Neural cell (in vitro differentiated cells): ENCODE data around the gene MEA1. TPM values are rescaled to one million over a fixed set of nuclear protein-coding genes. Genes with fewer than 3 reads are reported as not detected.

Source experiments
- H2AFZ ChIP-seq: fragments of 200-600, 300-800 bp; sonication (generic), shearing (Covaris generic); 2 replicates; pipeline ENCODE4 v1.6.0; 2014; ENCODE audit warnings: low read depth, mild to moderate bottlenecking, antibody characterized with exemption, low read length, moderate library complexity
- H3F3A ChIP-seq: fragments of 200-600 bp; shearing (Covaris generic); 2 replicates; pipeline ENCODE4 v1.6.1; 2016; ENCODE audit warnings: mild to moderate bottlenecking, moderate library complexity, mixed read lengths, antibody characterized with exemption, low read length; ENCODE audit not compliant: insufficient read depth, poor library complexity, severe bottlenecking
- H3K27ac ChIP-seq: fragments of 200-600, 300-800 bp; sonication (generic), shearing (Covaris generic); 2 replicates; pipeline ENCODE4 v1.5.1; 2014; ENCODE audit warnings: mild to moderate bottlenecking, low read length, moderate library complexity
- H3K27me3 ChIP-seq: fragments of 300-800, 200-600 bp; sonication (generic), shearing (Covaris generic); 2 replicates; pipeline ENCODE4 v1.6.0; 2014; ENCODE audit warnings: mild to moderate bottlenecking, low read depth, low read length, moderate library complexity; ENCODE audit not compliant: insufficient read depth
- H3K36me3 ChIP-seq: fragments of 300-800, 200-600 bp; sonication (generic), shearing (Covaris generic); 2 replicates; pipeline ENCODE4 v1.5.1; 2014; ENCODE audit warnings: mild to moderate bottlenecking, antibody characterized with exemption, low read length, moderate library complexity; ENCODE audit not compliant: insufficient read depth
- H3K4me2 ChIP-seq: fragments of 300-800, 200-600 bp; sonication (generic), shearing (Covaris generic); 2 replicates; pipeline ENCODE4 v1.6.0; 2014; ENCODE audit warnings: mild to moderate bottlenecking, low read length
- H3K4me3 ChIP-seq: fragments of 300-800, 200-600 bp; sonication (generic), shearing (Covaris generic); 2 replicates; pipeline ENCODE4 v1.5.1; 2014; ENCODE audit warnings: mild to moderate bottlenecking, low read length, moderate library complexity
- H3K79me2 ChIP-seq: fragments of 200-600 bp; shearing (Covaris generic); replicated peaks from 2 replicates; pipeline ENCODE4 v1.6.0; 2014; ENCODE audit warnings: mild to moderate bottlenecking, low read length, moderate library complexity; ENCODE audit not compliant: insufficient read depth
- H3K9ac ChIP-seq: fragments of 300-800, 200-600 bp; sonication (generic), shearing (Covaris generic); 2 replicates; pipeline ENCODE4 v1.6.1; 2016; ENCODE audit warnings: mild to moderate bottlenecking, low read length, mixed read lengths
- H3K9me2 ChIP-seq: fragments of 200-600 bp; shearing (Covaris generic); 2 replicates; pipeline ENCODE4 v1.6.1; 2016; ENCODE audit warnings: mild to moderate bottlenecking, low read length, mixed read lengths; ENCODE audit not compliant: insufficient read depth
- H3K9me3 ChIP-seq: fragments of 200-600, 300-800 bp; sonication (generic), shearing (Covaris generic); 2 replicates; pipeline ENCODE4 v1.6.1; 2016; ENCODE audit warnings: mild to moderate bottlenecking, mixed run types, low read length, moderate library complexity, mixed read lengths
- H4K20me1 ChIP-seq: fragments of 200-600 bp; shearing (Covaris generic); 2 replicates; pipeline ENCODE4 v1.6.1; 2016; ENCODE audit warnings: mild to moderate bottlenecking, mixed run types; ENCODE audit not compliant: insufficient read depth
- CTCF ChIP-seq: fragments of 450-650 bp; IDR thresholded peaks from 2 replicates; pipeline ENCODE4 v1.5.1; 2014; ENCODE audit warnings: antibody characterized with exemption, mild to moderate bottlenecking, moderate library complexity; ENCODE audit not compliant: poor library complexity, severe bottlenecking
- EP300 ChIP-seq: fragments of 450-650 bp; conservative IDR thresholded peaks from 2 replicates; pipeline ENCODE4 v1.6.1; 2014; ENCODE audit warnings: antibody characterized with exemption, mild to moderate bottlenecking, moderate library complexity; ENCODE audit not compliant: poor library complexity, severe bottlenecking
- EZH2 ChIP-seq: fragments of 200-600, 300-800 bp; shearing (Covaris generic), sonication (generic); IDR thresholded peaks from 2 replicates; pipeline ENCODE4 v1.6.1; 2014; ENCODE audit warnings: antibody characterized with exemption, low read length, borderline replicate concordance, mild to moderate bottlenecking; ENCODE audit not compliant: insufficient read depth, poor library complexity, severe bottlenecking
- MXI1 ChIP-seq: fragments of 450-650 bp; conservative IDR thresholded peaks from 2 replicates; pipeline ENCODE4 v1.6.1; 2014; ENCODE audit warnings: antibody characterized with exemption, mild to moderate bottlenecking; ENCODE audit not compliant: poor library complexity, severe bottlenecking
- POLR2AphosphoS5 ChIP-seq: IDR thresholded peaks from 2 replicates; pipeline ENCODE4 v1.6.1; 2012
- RAD21 ChIP-seq: fragments of 450-650 bp; conservative IDR thresholded peaks from 2 replicates; pipeline ENCODE4 v1.6.1; 2014; ENCODE audit warnings: antibody characterized with exemption, mild to moderate bottlenecking, moderate library complexity
- REST ChIP-seq: IDR thresholded peaks from 2 replicates; pipeline ENCODE4 v1.6.1; 2012; ENCODE audit warnings: borderline replicate concordance
- SMC3 ChIP-seq: fragments of 450-650 bp; conservative IDR thresholded peaks from 2 replicates; pipeline ENCODE4 v1.6.1; 2014; ENCODE audit warnings: antibody characterized with exemption, mild to moderate bottlenecking, moderate library complexity; ENCODE audit not compliant: poor library complexity
- TAF1 ChIP-seq: IDR thresholded peaks from 2 replicates; pipeline ENCODE4 v1.6.1; 2012; ENCODE audit warnings: low read depth
- polyA plus RNA-seq: library from polyadenylated mRNA; depleted of rRNA; stranded (reverse); fragments of >200 nt; gene quantifications from 2 replicates; pipeline ENCODE4 v1.2.3, GENCODE V29; 2014

MEA1 gene
- polyA plus RNA-seq, 1 donor from 2014 or later = 119 TPM

GRCh38 chr6:42962502-42963178 is 51.1 kb downstream of the MEA1 start:
- Histone ChIP-seq H3K9me3 (no peaks in the 10 kb centered on the region), H2AFZ (no peak overlapping the region), H3K79me2 (no peaks in the 10 kb centered on the region), H3K9me2 (no peaks in the 10 kb centered on the region), H3K4me2 (no peak overlapping the region), H3K4me3 (no peak overlapping the region), H3K27ac (no peak overlapping the region), H3F3A (no peaks in the 10 kb centered on the region), H3K36me3 (no peaks in the 10 kb centered on the region), H3K27me3 (peaks cover 27% of the 10 kb centered on the region), H3K9ac (no peak overlapping the region), H4K20me1 (no peaks in the 10 kb centered on the region)
- no peak for TF ChIP-seq RAD21
- no peak for TF ChIP-seq CTCF
- no peak for TF ChIP-seq REST
- no peak for TF ChIP-seq EZH2
- TF ChIP-seq TAF1 = no peak
- TF ChIP-seq MXI1 = no peak
- TF ChIP-seq SMC3 = no peak
- no peak for TF ChIP-seq EP300
- no peak for TF ChIP-seq POLR2AphosphoS5

- H3K9ac ChIP-seq = no peak overlapping the region
- no peak overlapping the region for H3K27ac ChIP-seq
- H3K79me2 ChIP-seq = no peaks in the 10 kb centered on the region
- H2AFZ ChIP-seq = no peak overlapping the region
- no peaks in the 10 kb centered on the region for H3K9me3 ChIP-seq
- H3F3A ChIP-seq = no peaks in the 10 kb centered on the region
- TF ChIP-seq SMC3 (no peak), POLR2AphosphoS5 (no peak), EZH2 (no peak), MXI1 (no peak), RAD21 (no peak), TAF1 (no peak)
- no peak overlapping the region for H3K4me2 ChIP-seq
- H3K4me3 ChIP-seq = no peak overlapping the region
- H3K27me3 ChIP-seq = peaks cover 27% of the 10 kb centered on the region
- no peaks in the 10 kb centered on the region for H4K20me1 ChIP-seq
- H3K9me2 ChIP-seq = no peaks in the 10 kb centered on the region
- no peaks in the 10 kb centered on the region for H3K36me3 ChIP-seq
Observed at GRCh38 chr6:42962096-42962495, 51.6 kb downstream of the MEA1 start.

Other genes starting within 250 kb of the MEA1 start
- 6.7 and 8.2 TPM in 2 replicates for gene BICRAL, start 231.9 kb downstream of the MEA1 start, polyA plus RNA-seq
- 84.6 and 88.5 TPM in 2 replicates for gene RPL7L1, start 134.3 kb downstream of the MEA1 start, polyA plus RNA-seq
- gene PTCRA, start 97.9 kb downstream of the MEA1 start, polyA plus RNA-seq = not detected in 2 replicates
- 26.4 and 37.3 TPM in 2 replicates for gene CNPY3, start 84.5 kb downstream of the MEA1 start, polyA plus RNA-seq
- gene GNMT, start 53.2 kb downstream of the MEA1 start, polyA plus RNA-seq = 0.30 and 0.97 TPM in 2 replicates
- gene PEX6, start 34.8 kb downstream of the MEA1 start, polyA plus RNA-seq = 20.4 and 27.7 TPM in 2 replicates
- 41.1 and 43.7 TPM in 2 replicates for gene PPP2R5D, start 29.4 kb downstream of the MEA1 start, polyA plus RNA-seq
- gene KLHDC3, start 303 bp upstream of the MEA1 start, polyA plus RNA-seq = 232 and 244 TPM in 2 replicates
- 73.1 and 79.2 TPM in 2 replicates for gene RRP36, start 7.7 kb upstream of the MEA1 start, polyA plus RNA-seq
- gene CUL7, start 39.9 kb upstream of the MEA1 start, polyA plus RNA-seq = 25.7 and 32.2 TPM in 2 replicates
- 17.2 and 22.5 TPM in 2 replicates for gene MRPL2, start 45.5 kb upstream of the MEA1 start, polyA plus RNA-seq
- gene KLC4, start 45.7 kb upstream of the MEA1 start, polyA plus RNA-seq = 74.0 and 75.3 TPM in 2 replicates
- gene PTK7, start 62.4 kb upstream of the MEA1 start, polyA plus RNA-seq = 32.5 and 47.4 TPM in 2 replicates
- gene SRF, start 157.3 kb upstream of the MEA1 start, polyA plus RNA-seq = 24.8 and 28.9 TPM in 2 replicates
- gene CUL9, start 168.2 kb upstream of the MEA1 start, polyA plus RNA-seq = 65.0 and 79.0 TPM in 2 replicates
- 48.3 and 65.5 TPM in 2 replicates for gene DNPH1, start 215.5 kb upstream of the MEA1 start, polyA plus RNA-seq
- 4.2 and 6.8 TPM in 2 replicates for gene TTBK1, start 229.5 kb upstream of the MEA1 start, polyA plus RNA-seq